Stimulated activated CD4-positive, alpha-beta T cell treated with anti-CD3 and anti-CD28 coated beads, TNF-alpha, amount 100 ng/mL, for 48 hours (primary cell): ENCODE measurements around the gene IRF6.
"Not testable (repeated sequence)": the region's sequence is repeated elsewhere in the genome, so short reads cannot be mapped to it uniquely, and the experiment has no call there.

Source experiments
- DNase-seq, 3 donors: peaks; one replicate each; pipeline ENCODE4 v3.0.0-alpha.2; 2020; ENCODE audit warnings: low read depth in 3 of 3

Gene IRF6

DNA sequence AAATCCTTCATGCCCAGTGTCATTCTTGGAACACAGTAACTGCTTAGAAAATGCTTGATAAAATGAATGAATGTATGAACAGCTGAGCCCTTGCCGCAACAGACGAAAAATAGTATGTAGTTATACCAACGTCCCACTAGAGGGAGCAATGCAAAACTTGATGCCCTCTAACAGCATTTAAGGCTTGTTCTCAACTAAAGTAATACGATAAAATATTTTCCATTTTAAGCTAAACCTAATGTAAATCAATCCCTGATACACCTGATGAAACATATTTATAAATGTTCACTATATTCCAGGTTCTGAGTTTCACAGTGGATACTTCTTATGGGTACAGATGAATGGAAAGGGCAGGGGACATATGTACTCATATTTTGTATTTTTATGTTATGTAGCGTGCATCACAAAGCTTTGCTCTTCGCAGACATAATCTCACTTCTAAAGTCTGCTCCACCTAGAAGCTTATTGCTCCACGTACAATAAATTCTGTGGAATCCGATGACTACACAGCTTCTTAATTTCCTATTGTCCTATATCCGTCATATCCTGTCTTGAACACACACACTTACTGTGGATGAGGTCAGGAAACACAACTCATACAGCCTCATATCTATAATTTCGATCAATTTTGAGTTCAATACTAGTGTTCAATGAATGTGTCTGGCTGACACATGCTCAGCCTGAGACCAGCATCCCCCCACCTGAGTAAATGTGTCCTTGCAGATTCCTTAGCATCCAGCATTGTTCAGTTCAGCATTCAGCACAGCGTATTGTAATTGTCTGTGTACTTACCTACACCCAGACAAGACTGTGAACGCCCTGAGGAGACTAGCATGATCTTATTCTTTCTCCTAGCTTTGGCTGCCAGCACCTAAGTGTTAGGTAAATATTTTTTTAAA, 17.4 kb upstream of the IRF6 start:
- no peak for DNase-seq

- no peak for DNase-seq
Observed at GRCh38 chr1:209822706-209823105, 16.8 kb upstream of the IRF6 start.

- no peak for DNase-seq
Observed at GRCh38 chr1:209820986-209821385, 15.0 kb upstream of the IRF6 start.

DNA sequence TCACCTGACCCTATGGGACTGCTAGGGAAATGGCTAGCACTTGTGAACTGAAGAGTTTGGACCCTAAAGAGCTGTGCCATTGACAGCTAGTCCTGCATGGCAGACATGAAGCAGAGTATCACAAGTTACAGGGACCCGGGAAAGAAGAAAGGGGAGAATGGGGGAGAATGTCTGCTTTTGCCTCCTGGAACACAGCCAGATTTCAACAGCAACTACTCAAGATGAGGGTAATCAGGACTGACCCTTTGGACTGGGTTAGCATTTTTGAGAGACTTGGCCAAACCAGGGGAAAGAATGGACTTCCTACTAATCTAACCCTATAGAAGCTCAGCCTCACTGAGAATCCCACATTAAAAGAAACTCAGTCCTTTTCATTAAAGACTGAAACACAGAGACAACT, 13.1 kb upstream of the IRF6 start:
- DNase-seq, result no peak

GRCh38 chr1:209817691-209818090, 11.7 kb upstream of the IRF6 start:
- DNase-seq, result no peak

DNA sequence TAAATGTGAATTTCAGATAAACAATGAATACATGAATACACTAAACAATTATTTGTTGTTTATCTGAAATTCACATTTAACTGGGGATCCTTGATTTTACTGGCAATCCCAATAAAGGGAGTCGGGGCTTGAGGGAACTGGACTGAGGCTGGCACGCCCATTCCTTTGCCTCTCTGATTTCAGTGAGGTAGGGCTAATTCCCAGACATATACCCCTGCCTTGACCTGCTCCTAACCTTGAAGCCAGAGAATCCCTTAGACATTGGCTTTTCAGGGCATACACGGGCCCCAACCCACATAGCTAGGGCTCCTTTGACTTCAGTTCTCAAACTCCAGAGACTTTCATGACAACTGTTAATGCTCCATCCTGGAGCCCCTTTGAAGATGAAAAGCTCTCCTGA, 11.0 kb upstream of the IRF6 start:
- no peak for DNase-seq

DNA sequence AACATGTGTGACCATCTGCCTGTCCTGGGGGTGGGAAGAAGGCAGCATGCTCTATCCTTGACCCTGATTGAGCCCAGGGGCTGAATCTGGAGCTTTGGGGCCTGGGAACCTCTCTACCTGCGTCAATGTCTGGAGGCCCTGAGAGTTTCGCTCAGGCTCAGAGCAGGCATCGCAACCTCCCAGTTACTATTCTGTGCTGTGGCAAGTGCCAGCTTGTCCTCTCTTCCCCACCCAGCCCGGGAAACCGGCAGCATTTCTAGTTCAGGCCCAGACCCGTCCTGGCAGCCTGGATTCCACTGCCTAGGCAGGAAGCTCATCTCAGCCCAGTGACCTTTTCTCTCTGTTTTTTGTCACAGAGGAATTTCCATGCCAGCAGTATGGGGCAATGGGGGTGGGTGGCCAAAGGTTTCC, 10.0 kb upstream of the IRF6 start:
- DNase-seq, result no peak

- no peak for DNase-seq
Observed at GRCh38 chr1:209815490-209815889, 9.5 kb upstream of the IRF6 start.

DNA sequence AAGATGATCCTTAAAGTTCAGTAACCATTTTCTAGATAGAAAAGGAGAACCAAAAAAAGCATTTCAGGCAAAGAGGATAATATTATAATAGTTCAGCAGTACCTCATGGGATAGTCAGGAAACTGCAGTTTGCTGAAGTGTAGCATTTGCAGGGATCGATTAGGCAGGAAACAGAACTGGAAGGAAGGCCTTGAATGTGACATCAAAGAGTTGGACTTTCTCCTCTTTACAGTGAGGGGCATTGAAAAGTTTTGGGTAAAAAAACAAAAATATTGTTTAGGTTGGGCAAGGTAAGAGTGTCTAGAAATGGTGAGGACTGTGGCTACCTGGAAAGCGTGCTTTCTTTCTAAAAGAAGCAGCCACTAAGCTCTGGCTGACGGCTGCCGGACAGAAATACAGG, 8.0 kb upstream of the IRF6 start:
- DNase-seq, result no peak

DNA sequence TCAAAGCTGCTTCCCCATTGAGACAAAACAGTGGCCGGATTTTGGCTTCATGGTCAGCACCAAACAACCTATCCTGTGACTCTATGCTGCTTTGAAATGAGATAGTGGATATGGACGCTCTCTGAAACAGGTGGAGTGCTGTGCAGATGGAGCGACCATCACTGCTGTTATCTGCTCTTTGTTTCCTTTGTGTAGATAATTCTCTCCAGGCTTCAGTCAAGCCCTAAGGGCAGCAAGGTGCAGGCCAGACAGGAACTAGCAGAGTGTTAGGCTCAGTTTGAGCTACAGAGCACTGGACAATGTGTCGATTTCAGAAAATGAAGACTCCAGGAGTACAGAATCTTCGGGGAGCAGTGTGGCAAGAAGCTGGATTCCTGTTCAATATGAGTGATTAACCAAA, 4.8 kb upstream of the IRF6 start:
- no peak for DNase-seq

DNA sequence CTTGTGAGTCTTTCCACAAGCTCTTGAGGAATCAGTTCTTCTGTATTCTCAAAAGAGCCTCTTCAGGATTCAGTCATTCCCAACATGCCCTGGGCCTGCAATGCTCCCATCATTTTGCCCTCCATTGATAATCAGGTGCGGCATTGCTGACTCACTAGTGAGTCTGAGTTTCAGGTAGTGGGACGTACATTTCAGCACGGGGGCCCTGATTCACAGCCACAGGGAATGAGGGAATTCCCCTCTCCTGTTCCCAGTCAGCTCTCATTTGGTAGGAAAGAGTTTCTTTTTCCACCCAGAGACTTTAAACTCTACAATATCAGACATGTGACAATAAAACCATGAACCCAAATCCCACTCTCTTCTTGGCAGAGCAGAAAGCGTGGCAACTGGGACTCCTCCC, 3.7 kb upstream of the IRF6 start:
- DNase-seq, result no peak

DNA sequence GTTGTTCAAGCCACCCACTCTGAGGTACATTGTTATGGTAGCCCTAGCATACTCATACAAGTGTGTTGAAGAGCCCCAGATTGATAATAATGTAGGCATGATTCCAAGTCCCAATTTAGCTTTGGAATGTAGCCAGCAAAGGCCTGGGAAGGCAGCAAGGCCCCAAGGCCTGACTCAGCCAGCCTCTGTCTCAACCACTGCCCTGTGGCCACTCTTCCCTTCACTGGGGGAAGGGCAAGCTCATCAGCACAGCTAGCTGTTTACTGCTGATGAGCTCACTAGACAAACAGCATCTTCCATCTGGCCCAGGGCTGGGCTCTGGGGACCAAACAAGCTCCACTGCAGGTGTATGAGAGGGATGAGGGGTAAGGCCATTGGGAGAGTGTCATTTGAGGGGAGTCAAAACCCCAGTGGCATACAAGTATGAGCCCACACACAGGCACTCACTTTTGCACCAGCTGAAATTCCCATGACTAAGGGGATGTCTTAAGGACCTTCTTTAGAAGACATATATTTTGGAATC, 2.2 kb upstream of the IRF6 start:
- no peak for DNase-seq

- no peak for DNase-seq
Observed at GRCh38 chr1:209807509-209807908, 1.6 kb upstream of the IRF6 start.

DNA sequence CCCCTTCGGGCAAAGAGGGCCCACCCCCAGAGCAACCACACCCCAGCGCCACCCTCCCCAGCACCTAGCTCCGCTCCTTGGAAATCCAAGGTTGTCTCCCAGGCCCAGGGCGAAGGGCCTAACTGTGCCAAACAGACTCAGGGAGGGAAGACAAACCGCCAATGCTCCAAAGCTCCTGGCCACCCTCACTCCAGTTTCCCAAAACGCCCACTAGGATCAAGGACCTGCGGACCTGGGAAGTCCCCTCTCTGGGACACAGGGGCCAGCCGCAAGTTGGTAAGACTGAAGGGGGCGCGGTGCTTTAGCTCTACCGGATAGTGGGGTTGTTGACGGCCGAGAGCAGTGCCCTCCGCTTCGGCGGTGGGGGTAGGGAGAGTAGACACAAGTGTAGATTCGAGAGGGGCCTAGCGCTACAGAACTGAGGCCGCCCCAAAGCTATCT, 581 bp downstream of the IRF6 start:
- no peak for DNase-seq

DNA sequence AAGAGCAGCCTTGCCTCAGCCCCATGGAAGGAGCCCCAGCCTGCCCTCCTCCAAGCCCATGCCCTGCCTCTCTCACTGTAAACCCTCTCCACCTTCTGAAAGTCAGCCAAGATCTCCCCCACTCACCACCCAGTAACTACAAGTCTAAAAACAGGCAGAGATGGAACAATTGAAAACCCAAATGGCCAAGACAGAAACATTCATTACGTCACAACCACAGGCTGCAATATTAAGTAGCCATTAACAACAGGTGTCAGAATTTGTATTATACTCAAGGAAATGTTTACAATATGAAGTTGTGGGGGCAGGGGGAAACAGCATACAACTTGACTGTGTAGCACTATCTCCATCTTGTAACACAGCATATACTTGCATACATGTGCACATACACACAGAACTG, 2.4 kb downstream of the IRF6 start:
- DNase-seq, result no peak

DNA sequence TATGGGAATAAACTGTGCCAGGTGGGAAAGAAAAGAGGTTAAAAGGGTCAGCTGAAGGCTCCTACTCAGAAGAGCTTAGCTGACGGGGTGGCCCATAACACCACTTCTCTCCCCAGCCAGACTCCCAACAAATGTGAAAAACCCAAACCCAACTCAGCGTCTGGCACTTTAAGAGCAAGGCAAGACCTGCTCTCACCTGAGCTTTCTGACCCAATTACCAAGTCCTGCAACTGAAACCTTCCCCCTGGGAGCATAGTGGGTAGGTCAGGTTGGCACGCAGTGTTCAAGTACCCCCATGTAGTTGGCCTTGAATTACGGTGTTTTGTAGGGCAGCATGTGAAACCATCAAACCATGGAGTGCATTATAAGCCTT, 3.2 kb downstream of the IRF6 start:
- DNase-seq, result no peak

- DNase-seq, result no peak
Observed at GRCh38 chr1:209802117-209802779, 3.7 kb downstream of the IRF6 start.

DNA sequence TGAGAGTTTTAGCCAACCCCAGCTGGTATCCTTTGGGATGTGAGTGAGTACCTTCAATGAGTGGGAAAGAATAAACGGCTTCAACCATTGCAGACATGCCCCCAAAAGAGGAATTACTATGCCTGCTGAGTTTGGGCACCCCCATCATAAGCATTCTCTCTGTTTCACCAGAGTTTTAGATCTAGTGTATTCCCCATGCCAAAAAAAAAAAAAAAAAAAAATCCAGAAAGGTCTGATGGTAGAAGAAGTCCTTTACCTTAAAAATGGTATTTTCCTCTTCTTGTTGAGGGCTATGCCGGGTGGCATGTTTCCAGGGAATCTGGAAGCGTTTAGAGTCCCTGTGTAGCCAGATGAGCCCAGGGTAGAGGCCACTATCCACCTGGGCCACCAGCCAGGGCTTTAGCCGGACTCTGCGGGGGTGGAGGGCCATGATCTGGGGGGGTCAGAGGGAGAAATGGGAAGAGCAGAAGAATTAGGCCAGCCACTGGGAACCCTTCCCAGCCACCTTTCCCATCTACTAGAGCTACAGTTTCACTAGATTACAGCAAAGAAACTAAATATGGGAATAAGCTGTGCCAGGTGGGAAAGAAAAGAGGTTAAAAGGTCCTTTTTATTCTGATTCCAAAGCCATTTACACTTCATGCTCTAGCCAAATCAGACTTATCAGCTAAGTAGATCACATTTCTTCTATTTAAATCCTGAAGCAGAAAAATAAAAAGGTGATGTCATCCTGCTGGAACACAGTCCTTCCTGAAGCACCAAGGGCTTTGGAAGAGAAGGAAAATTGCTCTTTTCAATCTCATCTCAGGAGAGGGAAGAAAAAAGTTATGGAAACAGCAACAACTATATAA, 4.7 kb downstream of the IRF6 start:
- no peak for DNase-seq

DNA sequence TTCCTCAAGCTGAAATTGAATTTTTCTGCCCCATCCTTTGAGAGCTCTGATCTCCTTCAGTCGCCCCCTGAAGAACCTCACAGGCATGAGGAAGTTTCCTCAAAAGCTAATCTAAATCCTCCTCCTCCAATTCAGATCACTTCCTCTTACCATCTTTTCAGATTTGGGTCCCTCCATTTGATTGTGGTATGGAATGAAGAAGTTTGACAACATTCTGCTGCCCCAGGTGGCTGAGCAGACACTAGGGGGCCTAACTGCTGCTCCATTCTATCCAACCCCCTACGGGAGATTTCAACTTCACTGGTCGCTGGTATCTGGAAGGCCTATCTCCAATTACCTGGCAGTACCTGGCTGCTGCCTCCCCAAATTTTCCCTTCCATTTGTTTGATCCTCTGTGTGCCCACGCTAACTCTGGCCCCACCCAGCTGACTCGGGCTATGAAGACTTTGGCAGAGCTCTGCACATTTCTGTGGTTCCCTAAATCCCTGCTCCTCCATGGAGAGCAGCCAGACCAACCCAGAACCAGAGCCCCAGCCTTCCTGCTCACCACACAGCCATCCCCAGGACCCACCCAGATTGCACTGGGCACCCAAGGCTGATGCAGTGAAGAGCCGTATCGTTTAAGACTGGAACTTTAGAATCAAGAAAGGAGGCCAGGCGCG, 7.8 kb downstream of the IRF6 start:
- DNase-seq, result no peak

- DNase-seq, result not testable (repeated sequence)
Observed at GRCh38 chr1:209793711-209794110, 12.2 kb downstream of the IRF6 start.

DNA sequence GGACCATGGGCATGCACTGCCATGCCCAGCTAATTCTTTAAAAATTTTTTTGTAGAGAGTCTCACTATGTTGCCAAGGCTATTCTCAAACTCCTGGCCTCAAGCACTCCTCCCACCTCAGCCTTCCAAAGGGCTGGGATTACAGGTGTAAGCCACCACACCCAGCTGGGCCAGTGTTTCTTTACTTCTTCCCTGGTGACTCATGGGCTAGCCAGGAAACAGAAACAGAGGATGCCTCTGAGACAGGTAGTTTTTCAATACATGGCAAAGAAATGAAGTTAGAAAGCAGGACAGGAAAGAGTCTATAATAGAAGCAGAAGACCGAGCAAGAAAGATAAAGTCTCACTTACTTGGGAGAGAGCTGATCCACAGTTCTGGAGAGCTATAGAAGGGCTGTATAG, 14.0 kb downstream of the IRF6 start:
- no peak for DNase-seq
